ENCODE measurements around the gene ATAD2B.

ATAD2B gene

GRCh38 chr2:23713351-23713750, 213.6 kb downstream of the ATAD2B start:
- no peak for TF ChIP-seq CTCF (conservative IDR thresholded peaks at IDR 0.05; ENCODE audit: low read depth, low read length)

GRCh38 chr2:23712756-23713151, 214.2 kb downstream of the ATAD2B start:
- H3K4me3 ChIP-seq (ENCODE audit: low read length): no peak overlapping the region
- no peak for DNase-seq (ENCODE audit: low read depth)
- peak; percentile 2 for TF ChIP-seq CTCF (conservative IDR thresholded peaks at IDR 0.05; ENCODE audit: low read depth, low read length)

More at GRCh38 chr2:23713351-23713750, 213.6 kb downstream of the ATAD2B start:
- no peak overlapping the region for H3K4me3 ChIP-seq (ENCODE audit: low read length)
- no peak for DNase-seq (ENCODE audit: low read depth)

GRCh38 chr2:23711979-23712755, 214.8 kb downstream of the ATAD2B start:
- no peak overlapping the region for H3K4me3 ChIP-seq (ENCODE audit: low read length)
- no peak for TF ChIP-seq CTCF (conservative IDR thresholded peaks at IDR 0.05; ENCODE audit: low read depth, low read length)
- peak; percentile 11 for DNase-seq (ENCODE audit: low read depth)

GRCh38 chr2:23709311-23709710, 217.6 kb downstream of the ATAD2B start:
- DNase-seq (ENCODE audit: low read depth): no peak
- TF ChIP-seq CTCF (conservative IDR thresholded peaks at IDR 0.05; ENCODE audit: low read depth, low read length): no peak

GRCh38 chr2:23708771-23709170, 218.2 kb downstream of the ATAD2B start:
- no peak for TF ChIP-seq CTCF (conservative IDR thresholded peaks at IDR 0.05; ENCODE audit: low read depth, low read length)
- no peak overlapping the region for H3K4me3 ChIP-seq (ENCODE audit: low read length)
- DNase-seq (ENCODE audit: low read depth): no peak

More at GRCh38 chr2:23709311-23709710, 217.6 kb downstream of the ATAD2B start:
- no peak overlapping the region for H3K4me3 ChIP-seq (ENCODE audit: low read length)

GRCh38 chr2:23707096-23707495, 219.8 kb downstream of the ATAD2B start:
- no peak for DNase-seq (ENCODE audit: low read depth)
- no peak for TF ChIP-seq CTCF (conservative IDR thresholded peaks at IDR 0.05; ENCODE audit: low read depth, low read length)
- no peak overlapping the region for H3K4me3 ChIP-seq (ENCODE audit: low read length)

GRCh38 chr2:23706613-23707078, 220.3 kb downstream of the ATAD2B start:
- no peak for DNase-seq (ENCODE audit: low read depth)
- TF ChIP-seq CTCF (conservative IDR thresholded peaks at IDR 0.05; ENCODE audit: low read depth, low read length): no peak
- no peak overlapping the region for H3K4me3 ChIP-seq (ENCODE audit: low read length)

All from retinal pigment epithelial cell (primary cell).